Pancreas (tissue), 10 donors: ENCODE measurements around the gene WDR86. TPM values are rescaled to one million over a fixed set of nuclear protein-coding genes. Genes with fewer than 3 reads are reported as not detected.
A peak's percentile ranks its signal among the peaks of the same experiment; 100 is the strongest.

Experiments used
- ATAC-seq, 4 donors: fragments of 200-7000 bp; cut with Tn5 transposase; one replicate each; pipeline versions ENCODE4 v1.8.0 to v1.9.1; 2020; ENCODE audit warnings: mild to moderate bottlenecking in 4 of 4, moderate library complexity in 4 of 4
- DNase-seq, 6 donors: peaks; one replicate each; pipeline ENCODE4 v3.0.0-alpha.2; 2020
- FAIRE-seq: peaks from 2 replicates; lab custom pipeline; 2012; peaks lifted over from hg19 to GRCh38; lab: Jason Lieb, UNC
- H3K27ac ChIP-seq, 4 donors: fragments of 200-600 bp; sonication (generic); 1 replicate in 3 of 4; 2 replicates in 1 of 4; pipeline versions ENCODE4 v1.5.0 to v1.8.0; 2020
- H3K27me3 ChIP-seq, 4 donors: fragments of 200-600 bp; one replicate each; pipeline ENCODE4 v1.8.0; 2021
- H3K36me3 ChIP-seq, 3 donors: fragments of 200-600 bp; sonication (generic) in 1 of 3; one replicate each; pipeline versions ENCODE4 v1.5.0 to v1.8.0; 2020 to 2021
- H3K4me1 ChIP-seq, 3 donors: fragments of 200-600 bp; one replicate each; pipeline ENCODE4 v1.8.0; 2021
- H3K4me3 ChIP-seq, 4 donors: fragments of 200-600 bp; sonication (generic) in 2 of 4; one replicate each; pipeline versions ENCODE4 v1.5.0 to v1.8.0; 2020 to 2021
- H3K9me3 ChIP-seq, 4 donors: fragments of 200-600 bp; one replicate each; pipeline ENCODE4 v1.8.0; 2021
- CTCF ChIP-seq, 4 donors: fragments of 200-600 bp; sonication (generic) in 3 of 4; IDR thresholded peaks; one replicate each; pipeline versions ENCODE4 v1.5.0 to v1.8.0; 2021; ENCODE audit warnings: antibody characterized with exemption in 4 of 4
- WGBS, 2 donors: extraction: QIAGEN DNeasy Blood & Tissue Kit; methylation state at CpG; one replicate each; pipeline ENCODE4 v1.1.7; 2013; 5-methylcytosine and 5-hydroxymethylcytosine counted together
- intact Hi-C, 3 donors: fragments of 100-400 bp; cut with DNase I; formaldehyde crosslinking; loops; one replicate each; pipeline versions ENCODE4 v1.11.1 to v1.14.2; 2022
- polyA plus RNA-seq, 2 donors: library from polyadenylated mRNA; stranded (reverse); fragments of 200-250 nt; gene quantifications; one replicate each; pipeline ENCODE4 v1.2.3, GENCODE V29; 2013
- total RNA-seq, 6 donors: library from RNA; stranded (reverse); fragmentation: NEBNext Ultra II Directional in 4 of 6; extraction: Animal tissue kit (Norgen Biotek cat#: 25700) in 4 of 6; gene quantifications; one replicate each; pipeline versions ENCODE4 v1.2.1 to v1.2.4, GENCODE V29; 2021 to 2023
- donor health status: healthy with polysubstance abuse.
- donor health status: DM: no; HTN: no; CAD: no; lungs with moderate emphysema.
- donor health status: DM: no; HTN: no; CAD: no.
- donor health status: control.
- donor health status: control.
- donor health status: Bipolar disorder and iron deficiency.
- donor health status: DM: yes; HTN: yes; CAD: no.
- donor health status: DM: no; HTN: no; CAD: no.
- donor health status: DM: no; HTN: no; CAD: no.
- donor health status: DM: yes; HTN: yes; CAD: no.

WDR86 gene
- total and polyA plus RNA-seq, 8 donors: 0.28 to 1.7 (median 1.0) TPM

- DNase-seq (peak in 1 of 6 donors; percentile 51), FAIRE-seq (no peak), ATAC-seq (peak in 1 of 4 donors; percentile 36)
- H3K27me3 ChIP-seq: no peaks in the 10 kb centered on the region
- H3K36me3 ChIP-seq: no peaks in the 10 kb centered on the region
- H3K4me1 ChIP-seq: peaks cover 0 to 12% (median 0%) of the 10 kb centered on the region in 3 donors
- H3K4me3 ChIP-seq: no peak overlapping the region
- no peak overlapping the region for H3K27ac ChIP-seq
- TF ChIP-seq CTCF (IDR thresholded peaks at IDR 0.05): no peak
- WGBS, 2 donors: 72 to 73% methylated on average over 13 of the region's 13 CpGs
- H3K9me3 ChIP-seq: no peaks in the 10 kb centered on the region
- intact Hi-C loops: no loop called here
These were observed 18.8 kb upstream of the WDR86 start for GRCh38 chr7:151428378-151429236.

- Histone ChIP-seq H3K27ac (no peak overlapping the region), H3K9me3 (no peaks in the 10 kb centered on the region), H3K4me3 (no peak overlapping the region), H3K4me1 (peaks cover 0 to 12% (median 0%) of the 10 kb centered on the region in 3 donors), H3K27me3 (no peaks in the 10 kb centered on the region), H3K36me3 (no peaks in the 10 kb centered on the region)
- peak in 1 of 6 donors; percentile 36 for DNase-seq
- TF ChIP-seq CTCF (IDR thresholded peaks at IDR 0.05): no peak
- no peak for FAIRE-seq
- 48 to 53% methylated on average over 10 of the region's 10 CpGs for WGBS, 2 donors
- intact Hi-C loops: no loop called here
- no peak for ATAC-seq
These were observed 18.0 kb upstream of the WDR86 start for GRCh38 chr7:151427705-151428377.

- no peaks in the 10 kb centered on the region for H3K27me3 ChIP-seq
- ATAC-seq (no peak), FAIRE-seq (no peak), DNase-seq (peak in 1 of 6 donors; percentile 48)
- peaks cover 0 to 12% (median 0%) of the 10 kb centered on the region in 3 donors for H3K4me1 ChIP-seq
- no peaks in the 10 kb centered on the region for H3K9me3 ChIP-seq
- intact Hi-C loops: no loop called here
- H3K36me3 ChIP-seq: no peaks in the 10 kb centered on the region
- WGBS, 2 donors: 82 to 86% methylated on average over 22 to 23 of the region's 23 CpGs
- no peak overlapping the region for H3K27ac ChIP-seq
- no peak for TF ChIP-seq CTCF (IDR thresholded peaks at IDR 0.05)
- no peak overlapping the region for H3K4me3 ChIP-seq
These were observed 17.3 kb upstream of the WDR86 start for GRCh38 chr7:151426904-151427704.

GRCh38 chr7:151426441-151426903, 16.6 kb upstream of the WDR86 start:
- FAIRE-seq (no peak), DNase-seq (peak in 1 of 6 donors; percentile 28)
- 67 to 71% methylated on average over 14 of the region's 14 CpGs for WGBS, 2 donors

More at GRCh38 chr7:151426441-151426903, 16.6 kb upstream of the WDR86 start:
- intact Hi-C loops: no loop called here
- H3K4me3 ChIP-seq: no peak overlapping the region
- H3K27ac ChIP-seq: peak overlapping the region in 1 of 4 donors; percentile 10
- ATAC-seq: peak in 2 of 4 donors; percentile 6 to 9
- no peaks in the 10 kb centered on the region for H3K9me3 ChIP-seq
- no peak for TF ChIP-seq CTCF (IDR thresholded peaks at IDR 0.05)
- no peaks in the 10 kb centered on the region for H3K36me3 ChIP-seq
- H3K27me3 ChIP-seq: no peaks in the 10 kb centered on the region
- H3K4me1 ChIP-seq: peaks cover 0 to 12% (median 0%) of the 10 kb centered on the region in 3 donors
